IMR-90 (cell line): ENCODE data around the gene XRCC5. TPM values are rescaled to one million over a fixed set of nuclear protein-coding genes. Genes with fewer than 3 reads are reported as not detected.
A peak's percentile ranks its signal among the peaks of the same experiment; 100 is the strongest.

Source experiments
- ATAC-seq: fragments of 200-7000 bp; cut with Tn5 transposase; 2 replicates; pipeline ENCODE4 v1.9.1; 2020; ENCODE audit warnings: low read depth, mild to moderate bottlenecking, moderate library complexity
- BruUV-seq: library from RNA; stranded (reverse); fragments of 400-500 nt; replicated peaks from 2 replicates; lab custom pipeline; 2021; lab: Mats Ljungman, UMichigan
- CTCF ChIA-PET: fragments of 300-600 bp; formaldehyde crosslinking; extraction: SDS; loops from one replicate; lab custom pipeline; 2021; ENCODE audit warnings: antibody characterized with exemption; lab: Yijun Ruan, JAX
- POLR2A ChIA-PET: fragments of 300-600 bp; sonication (Branson Sonifier 250); formaldehyde crosslinking; loops from one replicate; lab custom pipeline; 2022; ENCODE audit warnings: antibody characterized with exemption; ENCODE audit not compliant: unreplicated experiment; lab: Charles Lee
- DNase-seq: peaks from one replicate; pipeline ENCODE4 v3.0.0; 2013
- H2AFZ ChIP-seq: replicated peaks from 2 replicates; pipeline ENCODE3; 2013; ENCODE audit warnings: low read length, mild to moderate bottlenecking; ENCODE audit not compliant: poor library complexity
- H2AK5ac ChIP-seq: 2 replicates; pipeline ENCODE4 v1.6.1; 2013; ENCODE audit warnings: low read depth, low read length, inconsistent platforms
- H2AK9ac ChIP-seq: replicated peaks from 2 replicates; pipeline ENCODE3; 2013; ENCODE audit warnings: mild to moderate bottlenecking, low read depth, low read length, moderate library complexity; ENCODE audit not compliant: poor library complexity
- H2BK120ac ChIP-seq: 2 replicates; pipeline ENCODE4 v1.6.1; 2013; ENCODE audit warnings: low read depth, low read length, inconsistent platforms
- H2BK15ac ChIP-seq: 3 replicates; pipeline ENCODE4 v1.6.1; 2013; ENCODE audit warnings: low read depth, low read length, inconsistent platforms
- H2BK20ac ChIP-seq: 2 replicates; pipeline ENCODE4 v1.6.1; 2013; ENCODE audit warnings: low read depth, mild to moderate bottlenecking, inconsistent platforms, low read length, moderate library complexity
- H2BK5ac ChIP-seq: 2 replicates; pipeline ENCODE4 v1.6.1; 2013; ENCODE audit warnings: mild to moderate bottlenecking, low read depth, low read length, inconsistent platforms; ENCODE audit not compliant: poor library complexity, severe bottlenecking
- H3K14ac ChIP-seq: replicated peaks from 2 replicates; pipeline ENCODE4 v1.6.1; 2013; ENCODE audit warnings: low read depth, low read length, inconsistent platforms
- H3K18ac ChIP-seq: 2 replicates; pipeline ENCODE4 v1.6.1; 2013; ENCODE audit warnings: low read depth, low read length, control low read depth
- H3K23ac ChIP-seq: 2 replicates; pipeline ENCODE4 v1.6.1; 2013; ENCODE audit warnings: low read depth, low read length, inconsistent platforms
- H3K27ac ChIP-seq: 2 replicates; pipeline ENCODE4 v1.5.1; 2013; ENCODE audit warnings: mild to moderate bottlenecking, control low read depth, low read length; ENCODE audit not compliant: insufficient read depth
- H3K27me3 ChIP-seq: 2 replicates; pipeline ENCODE4 v1.6.1; 2013; ENCODE audit warnings: low read length; ENCODE audit not compliant: control insufficient read depth, insufficient read depth
- H3K36me3 ChIP-seq: 2 replicates; pipeline ENCODE4 v1.6.1; 2013; ENCODE audit warnings: low read length, mixed read lengths; ENCODE audit not compliant: control insufficient read depth, insufficient read depth
- H3K4ac ChIP-seq: 2 replicates; pipeline ENCODE4 v1.6.1; 2013; ENCODE audit warnings: low read depth, low read length, inconsistent platforms
- H3K4me1 ChIP-seq: 2 replicates; pipeline ENCODE4 v1.6.1; 2013; ENCODE audit warnings: low read length, mixed read lengths; ENCODE audit not compliant: control insufficient read depth, insufficient read depth
- H3K4me2 ChIP-seq: 2 replicates; pipeline ENCODE4 v1.6.1; 2013; ENCODE audit warnings: low read depth, mild to moderate bottlenecking, control low read depth, low read length, moderate library complexity
- H3K4me3 ChIP-seq: 2 replicates; pipeline ENCODE4 v1.5.1; 2013; ENCODE audit warnings: low read depth, mild to moderate bottlenecking, control low read depth, low read length, moderate library complexity; ENCODE audit not compliant: insufficient read depth
- H3K56ac ChIP-seq: 2 replicates; pipeline ENCODE4 v1.6.1; 2013; ENCODE audit warnings: low read length, inconsistent platforms; ENCODE audit not compliant: insufficient read depth; ENCODE audit errors: extremely low read depth
- H3K79me1 ChIP-seq, 2 experiments: 2 replicates each; pipeline ENCODE4 v1.6.1; 2013; ENCODE audit warnings: low read length in 2 of 2, inconsistent platforms in 1 of 2, low read depth in 1 of 2
- H3K9ac ChIP-seq: 2 replicates; pipeline ENCODE4 v1.6.1; 2013; ENCODE audit warnings: low read depth, low read length, control low read depth
- H3K9me1 ChIP-seq: 2 replicates; pipeline ENCODE4 v1.6.1; 2013; ENCODE audit warnings: low read length, inconsistent platforms; ENCODE audit not compliant: insufficient read depth
- H3K9me3 ChIP-seq: 2 replicates; pipeline ENCODE4 v1.6.1; 2013; ENCODE audit warnings: low read length; ENCODE audit not compliant: control insufficient read depth, insufficient read depth
- H4K20me1 ChIP-seq: 2 replicates; pipeline ENCODE4 v1.6.1; 2013; ENCODE audit warnings: low read length, inconsistent platforms; ENCODE audit not compliant: insufficient read depth
- H4K5ac ChIP-seq: 2 replicates; pipeline ENCODE4 v1.6.1; 2013; ENCODE audit warnings: mild to moderate bottlenecking, low read depth, low read length, control low read depth
- H4K8ac ChIP-seq, 2 experiments: 2 replicates each; pipeline ENCODE4 v1.6.1; 2013; ENCODE audit warnings: low read depth in 2 of 2, low read length in 2 of 2, control low read depth in 1 of 2, inconsistent platforms in 1 of 2
- H4K91ac ChIP-seq: 2 replicates; pipeline ENCODE4 v1.6.1; 2013; ENCODE audit warnings: low read depth, low read length, inconsistent platforms; ENCODE audit not compliant: insufficient read depth
- BHLHE40 ChIP-seq: fragments of 150-350 bp; IDR thresholded peaks from 2 replicates; pipeline ENCODE4 v1.6.1; 2016; ENCODE audit warnings: mild to moderate bottlenecking, low read depth, low read length
- USF2 ChIP-seq: fragments of 150-350 bp; IDR thresholded peaks from 2 replicates; pipeline ENCODE4 v1.6.1; 2017; ENCODE audit warnings: mild to moderate bottlenecking, antibody characterized with exemption, low read length, low read depth
- WGBS, 2 experiments: methylation state at CpG; one replicate each; pipeline versions ENCODE4 v1.1.5 to v1.1.7; 2013; ENCODE audit warnings: missing lambda C conversion rate in 2 of 2; ENCODE audit not compliant: insufficient read length in 1 of 2; ENCODE audit errors: extremely low coverage in 2 of 2; 5-methylcytosine and 5-hydroxymethylcytosine counted together
- dilution Hi-C: fragments of 300-500 bp; cut with HindIII; formaldehyde crosslinking; loops from one replicate; pipeline ENCODE4 v1.14.3; 2018; ENCODE audit warnings: low sequenced_read_pairs; ENCODE audit not compliant: unreplicated experiment
- in situ Hi-C: fragments of 300-500 bp; cut with MboI; formaldehyde crosslinking; loops from 3 replicates; pipeline ENCODE4 v1.14.3; 2019; ENCODE audit warnings: low sequenced_read_pairs, inconsistent platforms, mixed read lengths
- intact Hi-C: fragments of 100-400 bp; cut with micrococcal nuclease; formaldehyde crosslinking; loops from 2 replicates; pipeline ENCODE4 v1.10.0; 2022
- polyA plus RNA-seq, 3 experiments: library from polyadenylated mRNA; depleted of rRNA; stranded (reverse); fragments of >200 nt; gene quantifications; 2 replicates each; pipeline ENCODE4 v1.2.3, GENCODE V29; 2012; ENCODE audit warnings: low replicate concordance in 1 of 3
- total RNA-seq: library from RNA; depleted of rRNA; stranded (reverse); fragments of >200 nt; gene quantifications from 2 replicates; pipeline ENCODE4 v1.2.3, GENCODE V29; 2012

The XRCC5 gene
- total and polyA plus RNA-seq, 2 of the 4 experiments (the other 2 are of a cell fraction) = 144 to 509 TPM

GRCh38 chr2:216081487-216082116 lies 27.5 kb upstream of the XRCC5 start, which contains the start of the genes PECR and TMEM169:
TSS of gene PECR (minus strand) at chr2:216081809. CDS start at chr2:216081741, 68 bp downstream.
TSS of gene TMEM169 (plus strand) at chr2:216081919. CDS start at chr2:216095964, 14,045 bp downstream.
- peak within 1 kb of the TSS; percentile 33 for H3K27ac ChIP-seq
- H3K23ac ChIP-seq = peak within 1 kb of the TSS; percentile 81
- H3K4me3 ChIP-seq = peak within 1 kb of the TSS; percentile 95
- H3K79me1 ChIP-seq = peaks cover 3 to 16% of the 10 kb centered on the region in 2 experiments; a peak in 3 of 4 replicates
- CTCF ChIA-PET = interaction anchor here (0.6 to 1.3 kb wide), 3 partner anchors 22 to 63 kb away, joined by 3 to 4 read pairs (median 3); no protein-coding TSS in a partner anchor
- H4K20me1 ChIP-seq = no peaks in the 10 kb centered on the region
- H3K36me3 ChIP-seq = no peaks in the 10 kb centered on the region
- H3K18ac ChIP-seq = peak within 1 kb of the TSS; percentile 66
- H3K27me3 ChIP-seq = no peaks in the 10 kb centered on the region
- peak within 1 kb of the TSS; percentile 80 for H2AK9ac ChIP-seq
- peak within 1 kb of the TSS; percentile 31 for H2BK5ac ChIP-seq
- peak within 1 kb of the TSS; percentile 87 for H3K4ac ChIP-seq
- H3K4me1 ChIP-seq = 0 out of 2 replicates have a peak, but pooled peaks cover 2% of the 10 kb centered on the region
- no TSS peak for BruUV-seq
- H4K8ac ChIP-seq = peak within 1 kb of the TSS; percentile 88 to 89
- intact Hi-C loops = no loop called here
- H2AFZ ChIP-seq = peak within 1 kb of the TSS; percentile 100
- H4K5ac ChIP-seq = peak within 1 kb of the TSS; percentile 72
- in situ Hi-C loops = no loop called here
- peak; percentile 34 for DNase-seq
- no peaks in the 10 kb centered on the region for H3K9me3 ChIP-seq
- TF ChIP-seq BHLHE40 (no peak), USF2 (peak; percentile 88)
- no peak within 1 kb of the TSS for H2BK20ac ChIP-seq
- dilution Hi-C loops = no loop called here
- peak within 1 kb of the TSS; percentile 89 for H3K14ac ChIP-seq
- peak within 1 kb of the TSS; percentile 37; the same call in 1 of the 2 replicates for H3K56ac ChIP-seq
- H2AK5ac ChIP-seq = peak within 1 kb of the TSS; percentile 23; the same call in 1 of the 2 replicates
- peak; percentile 99 for ATAC-seq
- H2BK120ac ChIP-seq = peak within 1 kb of the TSS; percentile 65; the same call in 1 of the 2 replicates
- peak within 1 kb of the TSS; percentile 94 for H3K4me2 ChIP-seq
- H3K9ac ChIP-seq = peak within 1 kb of the TSS; percentile 84
- 1% methylated on average over 9 of the region's 44 CpGs; no CpG with 5 or more reads in 1 of the 2 experiments for WGBS, 2 experiments
- no peak within 1 kb of the TSS for H2BK15ac ChIP-seq
- H3K9me1 ChIP-seq = peaks cover 11% of the 10 kb centered on the region
- POLR2A ChIA-PET = no interaction called here
- H4K91ac ChIP-seq = peak within 1 kb of the TSS; percentile 65; the same call in 1 of the 2 replicates
